HG02852 (cell line): ENCODE data around the gene LONP1.

Experiments
- ATAC-seq: cut with Tn5 transposase; IDR thresholded peaks from one replicate; pipeline ENCODE4 v1.9.1; 2021; ENCODE audit warnings: mild to moderate bottlenecking, moderate library complexity; ENCODE audit not compliant: unreplicated experiment

The LONP1 gene

DNA sequence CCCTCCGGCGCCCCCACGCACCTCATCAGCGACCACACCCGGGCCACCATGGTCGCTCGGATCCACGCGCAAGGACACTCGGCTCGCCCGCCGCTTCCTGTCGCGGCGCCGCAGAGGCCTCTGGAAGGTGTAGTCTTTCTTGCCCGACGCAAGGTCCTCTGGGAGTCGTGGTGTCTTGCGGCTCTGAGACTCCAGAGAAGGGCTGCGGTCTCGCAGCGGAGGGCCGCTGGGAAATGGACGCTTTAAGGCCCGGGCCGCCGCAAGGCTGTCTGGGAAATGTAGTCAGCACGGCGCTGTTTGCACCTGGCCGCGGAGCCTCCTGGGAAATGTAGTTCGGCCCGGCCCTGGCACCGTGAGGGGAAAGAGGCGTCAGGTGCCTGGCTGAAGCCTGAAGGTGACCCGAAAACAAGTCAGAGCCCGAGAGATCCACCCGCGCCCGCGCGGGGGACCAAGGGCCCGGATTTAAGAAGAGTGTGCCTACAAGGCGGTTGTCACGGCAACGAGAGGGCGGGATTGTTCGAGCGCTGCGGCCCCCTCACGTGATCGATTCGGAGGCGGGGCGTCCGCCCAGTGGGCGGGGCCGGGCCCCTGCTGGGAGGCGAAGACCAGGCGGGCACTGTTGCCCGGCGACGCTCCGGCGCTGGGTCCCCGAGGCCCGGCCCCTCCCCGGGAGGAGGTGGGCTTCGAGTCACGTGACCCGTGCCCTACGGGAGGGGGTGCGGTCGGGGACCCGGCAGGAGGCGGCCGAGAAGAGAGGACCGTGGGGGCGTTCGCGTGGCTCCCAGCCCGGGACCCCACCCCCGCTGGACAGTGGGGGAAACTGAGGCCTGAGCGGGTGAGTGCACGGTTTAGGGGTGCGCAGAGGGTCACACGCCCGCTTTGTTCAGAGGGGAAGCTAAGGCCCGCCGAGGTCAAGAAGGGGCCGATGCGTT lies 39.2 kb downstream of the LONP1 start, which contains the start of the genes HSD11B1L and MICOS13:
TSS of gene HSD11B1L (plus strand) at position 591 of the 932 bp plus-strand sequence. CDS start 3,806 bp downstream, outside the sequence.
TSS of gene MICOS13 (minus strand) at position 80 of the 932 bp plus-strand sequence. CDS start at position 50, 30 bp downstream.
- peak; percentile 84 for ATAC-seq

DNA sequence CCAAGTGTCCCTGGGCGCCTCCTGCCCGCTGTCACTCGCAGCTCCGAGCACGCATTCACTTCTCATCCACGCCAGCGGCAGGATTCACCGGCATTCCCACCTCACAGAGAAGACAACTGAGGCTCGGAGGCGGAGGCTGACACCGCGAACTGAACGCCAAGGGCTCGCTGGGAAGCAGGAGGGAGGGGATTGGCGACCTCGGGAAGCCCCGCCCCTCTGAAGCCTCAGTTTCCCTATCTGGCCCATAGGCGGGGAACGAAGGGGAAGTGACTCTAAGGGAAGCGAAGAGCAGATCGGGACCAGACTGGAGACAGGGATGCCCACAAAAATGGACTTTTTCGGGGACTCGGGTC lies 39.9 kb downstream of the LONP1 start:
- peak; percentile 1 for ATAC-seq

DNA sequence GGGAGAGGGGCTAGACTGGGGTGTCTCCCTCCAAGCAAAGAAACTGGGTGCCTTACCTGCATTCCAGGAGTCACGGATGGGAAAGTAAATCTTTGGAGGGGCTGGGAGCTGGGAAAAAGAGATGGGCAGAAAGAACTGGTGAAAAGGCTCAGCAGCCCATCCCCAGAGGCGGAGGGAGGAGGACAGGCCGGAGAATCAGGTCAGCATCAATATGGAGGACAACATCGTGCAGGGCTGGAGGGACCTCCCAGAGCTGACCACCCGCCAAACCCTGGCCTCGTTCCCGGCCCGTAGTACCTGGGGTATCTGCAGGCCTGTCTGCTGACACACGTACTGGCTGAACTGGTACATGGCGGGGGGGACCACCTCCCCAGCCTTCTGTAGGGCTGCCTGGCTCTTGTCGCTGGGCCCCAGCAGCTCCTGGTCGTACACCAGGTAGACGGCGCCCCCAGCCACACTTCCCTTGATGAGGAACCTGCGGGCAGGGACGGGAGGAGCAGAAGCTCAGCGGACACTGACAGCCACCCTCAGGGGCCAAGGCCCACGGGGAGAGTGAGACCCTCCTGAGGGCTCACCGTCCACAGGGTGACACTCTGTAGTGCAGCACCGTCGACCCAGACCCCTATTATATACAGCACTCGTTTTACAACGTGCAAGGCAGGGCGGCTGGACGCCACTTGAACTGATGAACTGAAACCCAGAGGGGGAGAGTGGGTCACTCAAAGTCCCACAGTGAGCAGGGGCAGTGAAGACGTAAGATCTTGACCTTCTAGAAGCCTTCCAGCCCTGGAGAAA lies 40.5 kb downstream of the LONP1 start:
- no peak for ATAC-seq

DNA sequence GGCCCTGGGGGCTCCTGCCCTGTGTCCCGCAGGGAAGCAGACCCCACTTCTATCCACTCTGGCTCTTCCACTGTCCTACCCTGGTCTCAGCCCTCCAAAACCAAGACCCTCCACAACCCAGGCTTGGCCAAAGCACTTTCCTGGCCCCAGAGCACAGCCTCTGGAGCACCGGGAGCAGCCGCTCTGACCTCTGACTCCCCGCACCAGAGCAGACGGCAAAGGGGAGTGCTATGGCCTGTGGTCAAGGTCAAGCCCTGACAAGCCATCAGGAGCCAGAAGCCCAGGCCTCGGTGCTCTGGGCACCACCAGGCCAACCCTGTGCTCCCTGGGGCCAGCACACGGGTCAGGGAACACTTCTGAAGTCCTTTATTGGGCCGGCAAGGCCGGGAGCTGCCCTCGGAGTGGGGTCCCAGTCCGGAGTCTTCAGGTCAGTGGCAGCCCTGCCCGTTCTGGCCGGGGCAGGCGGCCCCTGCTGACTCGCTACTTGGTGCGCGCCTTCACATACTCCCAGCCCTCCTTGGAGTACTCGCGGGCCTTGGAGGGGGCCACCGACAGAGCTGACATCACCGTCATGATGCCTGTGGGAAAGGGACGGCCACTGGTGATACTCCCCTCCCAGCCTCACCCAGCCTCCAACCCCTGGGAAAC lies 41.8 kb downstream of the LONP1 start:
- ATAC-seq: no peak

DNA sequence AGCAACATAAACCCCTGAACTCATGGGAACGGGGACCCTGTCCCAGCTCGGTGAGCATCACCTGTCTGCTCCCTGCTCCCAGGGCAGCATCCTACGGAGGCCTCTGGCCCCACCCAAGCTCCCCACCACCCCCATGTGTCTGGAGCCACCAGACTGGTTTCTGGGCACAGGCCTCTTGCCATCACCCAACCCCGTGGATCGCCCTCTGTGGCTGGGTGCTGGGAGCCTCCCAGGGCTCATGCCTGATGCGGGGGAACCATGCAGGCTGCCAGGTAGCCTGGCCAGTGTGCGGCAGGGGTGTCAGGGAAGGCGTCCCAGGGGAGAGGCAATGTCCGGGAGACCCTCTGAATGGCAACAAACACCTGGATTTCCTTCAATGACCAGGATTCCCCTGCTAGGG lies 42.4 kb downstream of the LONP1 start:
- no peak for ATAC-seq

DNA sequence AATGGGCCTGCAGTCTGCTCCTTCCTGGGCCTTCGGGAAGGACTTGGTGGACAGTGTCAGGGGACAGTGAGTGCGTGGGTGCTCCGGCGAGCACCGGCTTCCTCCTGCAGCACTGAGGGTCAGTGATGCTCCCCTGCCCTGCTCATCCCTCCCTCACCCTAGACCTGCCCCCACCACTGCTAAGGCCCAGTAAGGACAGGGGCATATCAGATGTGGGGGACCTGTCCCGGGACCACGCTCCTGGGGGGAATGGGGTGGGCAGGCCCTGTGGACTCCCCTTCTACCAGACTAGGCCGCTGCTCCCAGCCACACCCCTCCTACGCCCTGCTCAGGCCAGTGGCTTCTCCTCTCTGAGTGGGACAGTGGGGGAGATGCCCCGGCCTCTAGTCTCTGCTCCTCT lies 42.8 kb downstream of the LONP1 start:
- no peak for ATAC-seq

DNA sequence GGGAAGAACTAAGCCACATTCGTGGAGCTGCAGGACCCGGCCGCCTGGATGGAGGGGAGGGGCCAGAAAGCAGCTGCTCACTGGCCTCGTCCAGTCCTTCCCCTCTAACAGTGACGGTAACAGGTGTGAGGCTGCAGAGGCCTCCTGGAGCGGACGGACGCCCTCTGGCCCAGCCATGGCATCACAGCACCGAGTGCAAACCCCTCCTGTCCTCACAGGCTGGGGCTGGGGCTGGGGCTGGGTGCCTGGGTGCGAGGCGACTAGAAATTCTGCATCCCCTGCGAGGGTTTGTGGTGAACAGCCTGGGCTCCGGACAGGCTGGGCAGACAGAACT lies 43.2 kb downstream of the LONP1 start:
- no peak for ATAC-seq

DNA sequence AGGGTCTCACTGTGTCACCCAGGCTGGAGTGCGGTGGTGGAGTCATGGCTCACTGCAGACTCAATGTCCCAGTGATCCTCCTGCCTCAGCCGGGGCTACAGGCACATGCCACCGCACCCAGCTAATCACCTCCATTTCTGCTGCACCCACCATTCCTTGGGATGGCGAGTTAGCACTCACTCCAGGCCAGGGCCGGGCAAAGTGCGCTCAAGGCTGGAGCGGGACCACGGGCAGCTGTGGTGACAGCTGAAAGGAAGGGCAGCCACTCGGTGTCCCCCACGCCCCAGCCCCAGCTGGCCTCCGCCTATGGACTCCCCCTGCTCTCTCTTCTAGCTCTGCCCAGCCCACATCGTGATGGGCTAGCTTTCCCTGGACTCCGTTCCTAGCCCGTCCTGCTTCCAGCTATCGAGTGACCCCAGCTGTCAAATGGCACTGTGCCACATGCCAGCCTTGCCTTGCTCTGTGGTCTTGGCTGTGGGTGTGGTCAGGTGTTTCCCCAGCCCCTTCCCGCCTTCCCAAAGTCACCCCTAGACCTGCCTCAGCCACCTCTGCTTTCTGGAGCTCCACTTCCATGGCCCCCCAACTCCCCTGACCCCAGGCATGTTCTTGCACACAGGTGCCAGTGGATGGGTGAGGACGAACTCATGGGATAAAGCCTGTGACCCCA lies 43.7 kb downstream of the LONP1 start:
- ATAC-seq: no peak

DNA sequence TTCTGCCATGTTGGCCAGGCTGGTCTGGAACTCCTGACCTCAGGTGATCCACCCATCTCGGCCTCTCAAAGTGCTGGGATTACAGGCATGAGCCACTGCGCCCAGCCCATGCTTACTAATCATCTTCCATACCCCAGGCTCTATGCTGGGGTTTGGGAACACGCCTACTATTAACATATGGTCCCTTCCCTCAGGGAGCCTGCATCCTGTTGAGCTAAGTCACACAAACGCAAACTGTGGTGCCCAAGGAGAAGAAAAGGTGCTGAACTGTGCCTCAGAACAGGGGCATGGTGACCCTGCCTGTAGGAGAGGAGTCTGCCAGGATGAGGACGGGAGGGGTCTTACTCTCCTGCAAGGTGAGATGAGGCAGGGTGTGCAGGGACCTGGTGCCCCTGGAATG lies 45.2 kb downstream of the LONP1 start:
- ATAC-seq: no peak

DNA sequence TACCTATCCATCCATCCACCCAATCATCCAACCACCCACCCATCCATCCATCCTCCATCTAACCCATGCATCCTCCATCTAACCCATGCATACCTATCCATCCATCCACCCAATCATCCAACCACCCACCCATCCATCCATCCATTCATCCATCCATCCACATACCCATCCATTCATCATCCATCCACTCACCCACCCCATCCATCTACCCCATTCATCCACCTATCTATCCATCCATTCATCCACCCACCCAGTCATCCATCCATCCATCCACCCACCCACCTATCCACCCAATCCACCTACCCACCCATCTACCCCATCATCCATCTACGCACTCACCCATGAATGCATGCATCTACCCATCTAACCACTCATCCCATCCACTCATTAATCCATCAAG lies 46.2 kb downstream of the LONP1 start:
- no peak for ATAC-seq

DNA sequence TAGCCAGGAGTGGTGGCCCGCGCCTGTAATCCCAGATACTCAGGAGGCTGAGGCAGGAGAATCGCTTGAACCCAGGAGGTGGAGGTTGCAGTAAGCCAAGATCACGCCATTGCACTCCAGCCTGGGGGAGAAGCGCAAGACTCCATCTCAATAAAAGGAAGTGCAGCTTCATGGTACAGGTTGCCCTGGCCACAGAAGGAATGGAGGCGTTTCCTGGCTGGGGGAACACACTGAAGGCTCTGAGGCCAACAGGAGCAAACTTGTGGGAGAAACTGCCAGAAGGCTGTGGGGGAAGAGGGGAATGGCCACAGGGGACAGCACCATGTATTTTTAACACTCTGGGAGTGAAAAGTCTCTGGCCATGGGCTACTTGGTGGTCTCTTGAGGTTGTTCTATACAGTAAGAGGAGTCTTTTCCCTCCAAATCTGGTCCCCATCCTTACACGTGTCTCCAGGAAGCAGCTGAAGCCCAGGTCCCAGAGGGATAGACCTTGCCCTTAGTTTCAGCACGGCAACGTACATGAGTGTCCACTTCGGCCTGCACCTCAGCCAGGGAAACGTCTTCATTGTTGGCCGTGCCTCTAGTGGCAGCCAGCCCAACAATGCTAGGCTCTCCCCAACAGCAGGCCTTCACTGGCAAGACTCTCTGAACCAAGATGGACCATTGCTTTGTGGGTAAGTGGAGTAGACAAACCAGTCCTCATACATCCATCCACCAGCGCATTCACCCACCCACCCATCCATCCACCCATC lies 47.1 kb downstream of the LONP1 start:
- ATAC-seq: no peak

DNA sequence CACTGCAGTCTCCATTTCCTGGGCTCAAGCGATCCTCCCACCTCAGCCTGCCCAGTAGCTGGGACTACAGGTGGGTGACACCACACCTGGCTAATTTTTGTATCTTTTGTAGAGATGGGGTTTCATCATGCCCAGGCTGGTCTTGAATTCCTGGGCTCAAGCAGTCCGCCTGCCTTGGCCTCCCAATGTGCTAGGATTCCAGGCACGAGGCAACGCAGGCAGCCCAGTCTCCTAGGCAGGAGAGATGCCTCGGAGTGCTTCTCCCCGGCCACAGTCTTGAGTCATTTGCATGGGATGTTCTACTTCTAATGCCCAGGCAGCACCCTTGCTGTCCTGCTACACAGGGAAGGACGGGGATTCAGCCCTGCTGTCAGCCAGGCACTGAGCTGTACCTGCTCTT lies 48.3 kb downstream of the LONP1 start:
- no peak for ATAC-seq

DNA sequence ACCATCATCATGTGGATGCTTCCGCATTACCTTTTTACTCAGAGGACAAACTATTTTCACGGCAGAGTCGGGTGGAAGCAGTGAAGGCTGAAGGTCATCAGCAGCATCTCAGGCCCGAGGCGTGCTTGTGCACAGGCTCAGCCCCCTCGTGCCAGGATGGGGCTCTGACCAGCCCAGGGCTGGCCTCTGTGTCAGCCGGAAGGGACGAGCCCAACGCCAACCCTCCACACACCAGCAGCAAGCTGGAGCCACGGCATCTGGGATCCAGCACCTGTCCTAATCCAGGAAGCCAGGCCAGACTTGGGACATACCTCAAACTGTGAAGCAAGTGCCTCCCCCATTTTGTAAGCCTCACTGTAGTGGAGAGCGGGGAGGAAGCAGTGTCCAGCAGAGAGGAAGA lies 50.7 kb downstream of the LONP1 start:
- ATAC-seq: no peak

DNA sequence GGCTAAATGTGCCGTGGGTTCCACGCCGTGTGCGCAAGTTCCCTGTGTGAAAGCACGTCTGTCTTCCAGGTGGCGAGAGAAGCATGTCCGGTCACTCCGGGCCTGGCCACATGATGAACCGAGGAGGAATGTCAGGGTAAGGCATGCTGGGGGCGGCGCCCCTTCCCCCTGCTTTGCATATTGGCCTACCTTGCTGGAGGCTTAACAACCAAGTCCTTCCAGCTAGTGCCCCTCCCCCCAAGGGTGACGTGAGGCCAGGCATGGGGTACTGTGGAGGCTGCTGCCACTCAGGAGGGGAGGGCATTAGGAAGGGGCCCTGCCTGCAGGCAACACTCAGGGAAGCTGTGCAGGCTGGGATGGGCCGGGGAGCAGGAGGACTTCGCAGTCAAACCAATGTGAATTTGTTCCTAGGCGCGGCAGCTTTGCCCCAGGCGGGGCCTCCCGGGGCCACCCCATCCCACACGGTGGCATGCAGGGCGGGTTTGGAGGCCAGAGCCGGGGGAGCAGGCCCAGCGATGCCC lies 52.1 kb downstream of the LONP1 start:
- no peak for ATAC-seq

DNA sequence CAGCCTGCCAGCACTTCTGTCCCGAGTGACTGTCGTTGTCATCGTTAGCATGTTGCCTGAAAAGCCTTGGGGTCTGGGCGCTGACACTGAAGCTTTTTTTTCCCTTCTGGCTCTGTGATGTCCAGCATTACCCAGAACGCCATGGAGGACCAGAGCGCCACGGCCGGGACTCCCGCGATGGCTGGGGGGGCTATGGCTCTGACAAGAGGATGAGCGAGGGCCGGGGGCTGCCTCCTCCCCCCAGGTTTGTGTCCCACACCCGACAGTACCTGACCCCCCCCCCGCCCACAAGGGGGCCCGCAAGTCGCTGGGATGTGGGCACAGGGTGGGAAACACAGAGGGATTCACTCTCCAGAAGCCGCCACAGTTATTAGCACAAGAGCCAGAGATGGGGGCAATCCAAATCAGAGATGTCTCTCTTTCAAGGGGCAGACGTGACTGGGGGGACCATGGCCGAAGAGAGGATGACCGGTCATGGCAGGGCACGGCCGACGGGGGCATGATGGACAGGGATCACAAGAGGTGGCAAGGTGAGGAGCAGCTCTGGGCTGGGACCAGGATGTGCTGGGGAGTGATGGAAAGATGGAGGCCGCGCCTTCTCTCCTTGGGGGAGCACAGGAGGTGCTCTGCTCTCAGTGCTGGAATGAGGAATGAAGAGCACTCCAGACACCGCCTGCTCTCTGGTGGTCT lies 52.9 kb downstream of the LONP1 start:
- ATAC-seq: no peak

DNA sequence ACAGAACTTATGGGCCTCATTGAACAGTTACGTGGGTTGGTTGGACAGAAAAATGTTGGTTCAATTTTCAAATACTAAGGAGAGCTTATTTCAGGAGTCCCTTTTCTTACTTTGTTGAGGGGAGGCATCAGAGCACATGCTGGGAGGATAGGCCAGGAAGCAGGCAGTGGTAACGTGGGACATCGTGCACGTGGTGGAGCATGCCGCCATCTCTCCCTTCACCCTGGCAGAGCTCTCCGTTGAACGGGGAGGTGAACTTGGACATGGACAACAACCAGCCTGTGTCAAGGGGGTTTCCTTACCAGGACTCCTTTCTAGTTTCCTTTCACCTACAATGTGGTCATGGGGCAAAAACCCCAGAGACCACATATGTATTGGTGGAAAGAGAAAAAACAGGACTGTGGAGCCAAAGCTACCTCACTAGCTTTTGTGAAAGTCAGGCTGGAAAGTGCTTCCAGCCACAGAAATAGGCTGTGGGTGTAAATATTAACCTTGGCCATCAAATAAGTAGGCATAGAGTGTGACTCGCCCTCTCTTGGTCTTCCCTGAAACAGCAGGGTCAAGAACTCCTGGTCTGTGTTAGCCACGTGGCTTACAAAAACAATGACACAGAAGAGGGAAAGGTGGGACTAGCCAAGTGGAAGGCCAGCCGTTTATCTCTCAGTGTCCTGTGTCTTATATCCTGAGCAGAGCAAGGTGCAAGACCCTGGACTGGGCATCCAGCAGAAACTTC lies 54.0 kb downstream of the LONP1 start:
- ATAC-seq: no peak

DNA sequence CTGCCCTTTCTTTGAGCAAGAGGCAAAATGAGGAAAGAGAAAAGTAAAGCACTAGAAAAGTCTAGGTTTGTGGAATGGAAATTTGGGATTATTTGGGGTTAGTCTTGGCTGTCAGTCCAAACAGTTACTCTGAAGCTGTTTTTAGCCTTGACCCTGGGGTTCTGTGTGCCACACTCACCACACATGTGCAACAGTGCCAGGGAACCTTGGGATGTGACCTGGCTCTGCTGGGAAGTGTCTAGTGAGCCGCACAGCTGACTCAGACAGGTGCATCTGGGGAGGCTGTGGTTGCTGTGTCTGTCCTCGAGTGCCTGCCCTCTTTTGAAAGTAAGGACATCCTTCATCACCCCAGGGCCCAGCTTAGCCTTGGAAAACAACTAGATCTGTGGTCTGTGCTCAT lies 55.4 kb downstream of the LONP1 start:
- no peak for ATAC-seq

DNA sequence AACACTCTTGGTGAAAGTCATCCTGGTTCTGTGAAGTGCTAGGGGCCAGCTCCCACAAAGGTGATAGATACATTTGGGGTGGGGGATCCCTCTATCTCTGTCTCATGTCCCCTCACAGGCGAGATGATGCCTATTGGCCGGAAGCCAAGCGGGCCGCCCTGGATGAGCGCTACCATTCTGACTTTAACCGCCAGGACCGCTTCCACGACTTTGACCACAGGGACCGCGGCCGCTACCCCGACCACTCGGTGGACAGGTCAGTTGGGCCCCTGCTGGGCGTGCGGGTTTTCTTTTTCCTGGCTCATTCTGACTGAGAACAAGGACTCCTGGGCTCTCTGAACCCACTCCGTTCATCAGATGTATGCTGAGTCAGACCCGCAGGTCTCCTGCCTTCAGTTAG lies 56.0 kb downstream of the LONP1 start:
- ATAC-seq: no peak

DNA sequence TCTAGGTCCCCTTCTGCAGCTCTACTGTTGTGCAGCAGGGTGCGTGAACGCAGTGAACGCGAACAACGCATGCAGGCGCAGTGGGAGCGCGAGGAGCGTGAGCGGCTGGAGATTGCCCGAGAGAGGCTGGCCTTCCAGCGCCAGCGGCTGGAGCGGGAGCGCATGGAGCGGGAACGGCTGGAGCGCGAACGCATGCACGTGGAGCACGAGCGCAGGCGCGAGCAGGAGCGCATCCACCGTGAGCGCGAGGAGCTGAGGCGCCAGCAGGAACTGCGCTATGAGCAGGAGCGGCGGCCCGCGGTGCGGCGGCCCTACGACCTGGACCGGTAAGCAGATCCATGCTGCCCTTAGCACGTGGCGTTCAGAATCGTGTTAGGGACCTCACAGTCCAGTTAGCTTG lies 58.5 kb downstream of the LONP1 start:
- no peak for ATAC-seq
